Measurements from ENCODE around the gene ATAT1.

DNA sequence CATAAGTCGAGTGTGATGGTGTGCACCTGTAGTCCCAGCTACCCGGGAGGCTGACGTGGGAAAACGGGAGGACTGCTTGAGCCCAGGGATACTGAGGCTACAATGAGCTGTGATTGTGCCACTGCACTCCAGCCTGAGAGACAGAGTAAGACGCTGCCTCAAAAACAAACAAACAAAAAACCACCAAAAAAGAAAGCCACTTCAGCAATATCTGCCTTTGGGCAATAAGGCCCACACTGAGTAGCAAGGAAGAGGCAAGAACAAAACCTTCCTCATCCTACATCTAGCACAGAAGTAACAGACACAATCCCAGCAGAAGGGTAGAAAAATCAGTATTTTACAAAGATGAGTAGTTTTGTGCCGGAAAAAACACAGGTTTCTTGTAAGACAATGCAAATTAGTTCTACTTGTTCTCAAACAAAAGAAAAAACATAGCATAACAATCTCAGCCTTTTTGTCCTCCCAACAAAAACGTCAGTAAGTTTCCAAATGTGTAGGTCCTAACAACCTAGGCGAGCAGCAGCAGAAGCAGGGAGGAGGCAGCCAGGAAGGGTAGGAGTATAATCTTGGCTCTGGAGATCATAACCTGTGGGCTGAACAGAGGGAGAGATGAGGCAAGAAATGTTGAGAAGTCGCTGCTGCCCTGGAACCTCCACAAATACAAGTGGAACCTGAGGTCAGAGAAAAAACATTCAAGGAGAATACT, 15.4 kb upstream of the ATAT1 start:
- TF ChIP-seq, protein P1, sequence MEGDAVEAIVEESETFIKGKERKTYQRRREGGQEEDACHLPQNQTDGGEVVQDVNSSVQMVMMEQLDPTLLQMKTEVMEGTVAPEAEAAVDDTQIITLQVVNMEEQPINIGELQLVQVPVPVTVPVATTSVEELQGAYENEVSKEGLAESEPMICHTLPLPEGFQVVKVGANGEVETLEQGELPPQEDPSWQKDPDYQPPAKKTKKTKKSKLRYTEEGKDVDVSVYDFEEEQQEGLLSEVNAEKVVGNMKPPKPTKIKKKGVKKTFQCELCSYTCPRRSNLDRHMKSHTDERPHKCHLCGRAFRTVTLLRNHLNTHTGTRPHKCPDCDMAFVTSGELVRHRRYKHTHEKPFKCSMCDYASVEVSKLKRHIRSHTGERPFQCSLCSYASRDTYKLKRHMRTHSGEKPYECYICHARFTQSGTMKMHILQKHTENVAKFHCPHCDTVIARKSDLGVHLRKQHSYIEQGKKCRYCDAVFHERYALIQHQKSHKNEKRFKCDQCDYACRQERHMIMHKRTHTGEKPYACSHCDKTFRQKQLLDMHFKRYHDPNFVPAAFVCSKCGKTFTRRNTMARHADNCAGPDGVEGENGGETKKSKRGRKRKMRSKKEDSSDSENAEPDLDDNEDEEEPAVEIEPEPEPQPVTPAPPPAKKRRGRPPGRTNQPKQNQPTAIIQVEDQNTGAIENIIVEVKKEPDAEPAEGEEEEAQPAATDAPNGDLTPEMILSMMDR (conservative IDR thresholded peaks at IDR 0.05) = no peak
- TF ChIP-seq EZH2 (IDR thresholded peaks at IDR 0.05; ENCODE audit: low read depth) = no peak
